Progenitor cell of endocrine pancreas (in vitro differentiated cells): Measurements from ENCODE around the gene ARRB1. TPM values are rescaled to one million over a fixed set of nuclear protein-coding genes. Genes with fewer than 3 reads are reported as not detected.

Experiments used
- DNase-seq: peaks from one replicate; pipeline ENCODE4 v3.0.0; 2021; ENCODE audit warnings: low spot score; ENCODE audit not compliant: unreplicated experiment
- H3K27ac Mint-ChIP-seq: 2 replicates; pipeline ENCODE4 v1.8.0; 2021; ENCODE audit warnings: mild to moderate bottlenecking, moderate library complexity, mixed read lengths
- H3K27me3 Mint-ChIP-seq: 2 replicates; pipeline ENCODE4 v1.8.0; 2021; ENCODE audit warnings: mixed read lengths
- H3K36me3 Mint-ChIP-seq: 2 replicates; pipeline ENCODE4 v1.8.0; 2022; ENCODE audit warnings: mixed read lengths; ENCODE audit not compliant: insufficient read depth
- H3K4me1 Mint-ChIP-seq: 2 replicates; pipeline ENCODE4 v1.8.0; 2021; ENCODE audit warnings: low read depth, mixed read lengths
- H3K4me3 Mint-ChIP-seq: 2 replicates; pipeline ENCODE4 v1.8.0; 2021; ENCODE audit warnings: low read depth, mild to moderate bottlenecking, moderate library complexity, mixed read lengths
- H3K9me3 Mint-ChIP-seq: 2 replicates; pipeline ENCODE4 v1.8.0; 2021; ENCODE audit warnings: low read depth, mixed read lengths
- long read RNA-seq: library from polyadenylated mRNA; unstranded; transcript quantifications from one replicate; pipeline ENCODE4 v2.0.0, GENCODE V29; 2020
- total RNA-seq: library from RNA; stranded (reverse); gene quantifications from 2 replicates; pipeline ENCODE4 v1.2.1, GENCODE V29; 2021
- TF ChIP-seq, protein P1 (sequence below): fragments of 200-600 bp; sonication (generic); IDR thresholded peaks from one replicate; pipeline ENCODE4 v1.5.0; 2021; ENCODE audit warnings: antibody characterized with exemption, mild to moderate bottlenecking; ENCODE audit not compliant: unreplicated experiment

ARRB1 gene
- total RNA-seq, result 32.5 and 36.0 TPM in 2 replicates
- long read RNA-seq, transcript ARRB1-202 (16 exons, 3,336 nt), result minor isoform, 6 of 22 reads
- long read RNA-seq, transcript ARRB1-201 (15 exons, 1,895 nt), result major isoform, 9 of 22 reads
- long read RNA-seq, partial matches to known transcripts, result 2 of 22 reads
- long read RNA-seq, other reads (novel, unspliced or antisense), result 4 of 22 reads

DNA sequence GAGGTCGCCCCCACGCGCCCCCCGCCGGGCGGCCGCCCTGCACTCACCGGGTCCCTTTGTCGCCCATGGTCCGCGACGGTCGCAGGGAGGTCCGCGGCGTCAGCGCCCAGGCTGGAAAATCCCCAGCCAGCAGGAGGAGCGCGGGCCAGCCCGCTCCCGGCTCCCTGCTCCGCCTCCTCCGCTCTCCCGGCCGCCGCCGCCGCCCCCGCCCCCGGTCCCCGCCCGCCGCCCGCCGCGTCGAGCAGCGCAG is at the start of gene ARRB1:
ARRB1 (minus strand) TSS at position 121 of the 250 bp plus-strand sequence; CDS start at position 67, 54 bp downstream.
- peak within 1 kb of the TSS; percentile 97 for H3K27ac Mint-ChIP-seq
- H3K36me3 Mint-ChIP-seq, result no peaks in the 10 kb centered on the region
- H3K9me3 Mint-ChIP-seq, result no peaks in the 10 kb centered on the region
- peaks cover 32% of the 10 kb centered on the region for H3K4me1 Mint-ChIP-seq
- peak within 1 kb of the TSS; percentile 83 for H3K4me3 Mint-ChIP-seq
- DNase-seq, result no peak
- H3K27me3 Mint-ChIP-seq, result peaks cover 5% of the 10 kb centered on the region
- TF ChIP-seq, protein P1, sequence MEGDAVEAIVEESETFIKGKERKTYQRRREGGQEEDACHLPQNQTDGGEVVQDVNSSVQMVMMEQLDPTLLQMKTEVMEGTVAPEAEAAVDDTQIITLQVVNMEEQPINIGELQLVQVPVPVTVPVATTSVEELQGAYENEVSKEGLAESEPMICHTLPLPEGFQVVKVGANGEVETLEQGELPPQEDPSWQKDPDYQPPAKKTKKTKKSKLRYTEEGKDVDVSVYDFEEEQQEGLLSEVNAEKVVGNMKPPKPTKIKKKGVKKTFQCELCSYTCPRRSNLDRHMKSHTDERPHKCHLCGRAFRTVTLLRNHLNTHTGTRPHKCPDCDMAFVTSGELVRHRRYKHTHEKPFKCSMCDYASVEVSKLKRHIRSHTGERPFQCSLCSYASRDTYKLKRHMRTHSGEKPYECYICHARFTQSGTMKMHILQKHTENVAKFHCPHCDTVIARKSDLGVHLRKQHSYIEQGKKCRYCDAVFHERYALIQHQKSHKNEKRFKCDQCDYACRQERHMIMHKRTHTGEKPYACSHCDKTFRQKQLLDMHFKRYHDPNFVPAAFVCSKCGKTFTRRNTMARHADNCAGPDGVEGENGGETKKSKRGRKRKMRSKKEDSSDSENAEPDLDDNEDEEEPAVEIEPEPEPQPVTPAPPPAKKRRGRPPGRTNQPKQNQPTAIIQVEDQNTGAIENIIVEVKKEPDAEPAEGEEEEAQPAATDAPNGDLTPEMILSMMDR, result no peak

DNA sequence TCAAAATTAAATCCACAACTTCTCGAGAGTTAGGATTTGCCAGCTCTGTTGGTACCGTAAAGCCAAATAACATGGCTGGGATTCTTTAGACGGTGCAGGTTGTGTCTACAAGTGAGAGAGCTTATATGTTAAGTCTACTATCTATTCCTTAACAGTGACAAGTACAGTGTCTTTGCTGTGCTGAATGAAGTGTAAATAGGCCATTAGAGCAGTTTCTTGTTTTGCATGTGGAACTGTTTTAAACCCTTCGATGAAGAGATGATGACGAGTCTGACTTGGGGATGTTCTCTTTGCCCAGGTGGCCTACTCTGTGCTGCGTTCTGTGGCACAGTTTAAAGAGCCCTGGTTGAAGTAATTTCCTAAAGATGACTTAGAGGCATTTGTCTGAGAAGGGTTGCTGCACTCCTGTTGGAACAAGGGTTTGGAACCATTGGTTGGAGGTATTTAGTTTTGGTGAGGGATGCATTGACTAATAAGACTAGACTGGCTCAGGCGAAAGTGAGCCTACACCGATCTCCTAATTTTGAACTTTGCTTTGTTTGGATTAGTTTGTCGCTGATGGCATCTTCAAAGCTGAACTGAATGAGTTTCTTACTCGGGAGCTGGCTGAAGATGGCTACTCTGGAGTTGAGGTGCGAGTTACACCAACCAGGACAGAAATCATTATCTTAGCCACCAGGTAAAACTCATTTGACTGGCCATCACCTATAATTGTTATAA is 48.8 kb upstream of the ARRB1 start:
- DNase-seq, result no peak
- Mint-ChIP-seq H3K27ac (peak overlapping the region; percentile 98), H3K4me1 (peaks cover 38% of the 10 kb centered on the region), H3K9me3 (no peaks in the 10 kb centered on the region), H3K36me3 (peaks cover 33% of the 10 kb centered on the region), H3K27me3 (peaks cover 4% of the 10 kb centered on the region), H3K4me3 (peak overlapping the region; percentile 92)
- TF ChIP-seq, protein P1, result no peak

DNA sequence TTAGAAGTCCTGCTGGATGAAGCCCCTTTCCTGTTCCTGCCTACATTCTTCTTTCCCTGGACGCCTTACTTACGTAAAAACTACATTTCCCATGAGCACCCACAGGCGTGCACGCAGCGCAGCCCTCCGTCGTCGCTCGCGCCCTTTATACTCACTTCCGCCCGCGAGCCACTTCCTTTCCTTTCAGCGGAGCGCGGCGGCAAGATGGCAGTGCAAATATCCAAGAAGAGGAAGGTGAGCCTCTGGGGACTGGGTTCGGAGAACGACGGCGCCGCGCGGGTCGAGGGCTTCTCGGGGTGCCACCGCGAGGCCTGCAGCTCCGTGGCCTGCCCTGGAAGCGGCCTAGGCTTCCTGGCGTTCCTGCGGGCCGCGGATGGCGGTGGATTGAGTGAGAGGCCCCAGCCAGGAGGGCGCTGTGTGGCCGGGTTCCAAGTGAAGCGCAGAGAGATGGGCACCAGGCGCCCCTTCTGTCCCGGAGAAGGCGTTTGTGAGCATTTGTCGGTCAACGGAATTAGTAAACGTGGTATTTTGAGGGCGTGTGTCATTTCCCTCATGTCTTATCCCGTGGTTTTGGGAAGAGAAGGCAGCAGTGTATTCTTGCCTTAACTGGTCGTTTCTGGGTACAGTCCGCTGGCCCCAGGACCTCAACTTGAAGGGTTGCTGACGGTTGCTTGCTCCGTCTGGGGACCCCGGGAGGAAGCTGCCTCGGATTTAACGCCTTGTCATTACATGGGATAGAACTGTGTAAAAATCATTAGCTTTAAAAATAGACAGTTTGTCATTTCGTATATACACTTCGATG is 48.1 kb upstream of the ARRB1 start, which contains the start of gene RPS3:
RPS3 (plus strand) TSS at position 175 of the 802 bp plus-strand sequence; CDS start at position 205, 30 bp downstream.
- Mint-ChIP-seq H3K4me1 (peaks cover 38% of the 10 kb centered on the region), H3K27ac (peak within 1 kb of the TSS; percentile 98), H3K27me3 (peaks cover 4% of the 10 kb centered on the region), H3K9me3 (no peaks in the 10 kb centered on the region), H3K4me3 (peak within 1 kb of the TSS; percentile 92), H3K36me3 (peaks cover 31% of the 10 kb centered on the region)
- peak; percentile 83 for DNase-seq
- TF ChIP-seq, protein P1, result peak; percentile 37

DNA sequence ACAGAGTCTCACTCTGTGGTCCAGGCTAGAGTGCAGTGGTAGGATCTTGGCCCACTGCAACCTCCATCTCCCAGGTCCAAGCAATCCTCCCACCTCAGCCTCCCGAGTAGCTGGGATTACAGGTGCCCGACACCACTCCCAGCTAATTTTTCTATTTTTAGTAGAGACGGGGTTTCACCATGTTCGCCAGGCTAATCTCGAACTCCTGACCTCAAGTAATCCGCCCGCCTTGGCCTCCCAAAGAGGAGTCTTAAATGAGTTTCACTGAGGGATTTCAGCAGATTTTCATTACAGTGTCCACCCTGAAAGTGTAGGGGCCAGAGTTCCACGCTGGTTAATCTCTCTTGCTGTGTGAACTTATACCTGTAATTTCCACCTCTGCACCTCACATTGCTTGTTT is 47.4 kb upstream of the ARRB1 start:
- H3K9me3 Mint-ChIP-seq, result no peaks in the 10 kb centered on the region
- peak overlapping the region; percentile 92 for H3K4me3 Mint-ChIP-seq
- peaks cover 25% of the 10 kb centered on the region for H3K36me3 Mint-ChIP-seq
- peak overlapping the region; percentile 98 for H3K27ac Mint-ChIP-seq
- no peak for DNase-seq
- H3K27me3 Mint-ChIP-seq, result peaks cover 4% of the 10 kb centered on the region
- H3K4me1 Mint-ChIP-seq, result peaks cover 38% of the 10 kb centered on the region
- TF ChIP-seq, protein P1, result no peak

DNA sequence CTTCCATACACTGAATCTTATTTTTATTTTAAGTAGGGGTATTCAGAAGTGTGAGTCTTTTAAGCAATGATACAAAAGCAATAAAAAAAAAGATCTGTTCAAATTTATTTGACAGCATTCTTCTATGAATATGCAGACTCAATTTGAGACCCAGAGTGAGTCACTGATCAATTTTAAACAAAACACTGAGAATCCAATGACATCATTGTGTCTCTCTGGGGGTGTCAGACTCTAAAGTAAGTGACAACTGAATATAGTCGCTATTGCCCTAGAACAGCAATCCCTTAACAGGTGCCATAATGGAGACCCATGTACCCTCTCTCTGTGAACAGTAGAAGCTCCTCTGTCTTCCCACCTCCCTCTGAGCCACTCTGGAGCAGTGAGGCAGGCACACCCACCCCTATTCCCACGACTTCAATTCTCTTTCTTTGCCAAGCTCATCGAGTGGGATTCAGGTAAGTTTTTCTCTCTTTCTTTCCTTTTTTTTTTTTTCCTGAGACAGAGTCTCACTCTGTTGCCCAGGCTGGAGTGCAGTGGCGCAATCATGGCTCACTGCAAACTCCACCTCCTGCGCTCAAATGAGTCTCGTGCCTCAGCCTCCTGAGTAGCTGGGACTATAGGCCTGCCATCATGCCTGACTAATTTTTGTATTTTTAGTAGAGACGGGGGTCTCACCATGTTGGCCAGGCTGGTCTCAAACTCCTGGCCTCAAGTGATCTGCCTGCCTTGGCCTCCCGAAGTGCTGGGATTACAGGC is 42.8 kb upstream of the ARRB1 start:
- Mint-ChIP-seq H3K27ac (peak overlapping the region; percentile 53), H3K36me3 (no peaks in the 10 kb centered on the region), H3K9me3 (no peaks in the 10 kb centered on the region), H3K4me1 (peaks cover 8% of the 10 kb centered on the region), H3K27me3 (peaks cover 7% of the 10 kb centered on the region), H3K4me3 (no peak overlapping the region)
- TF ChIP-seq, protein P1, result no peak
- no peak for DNase-seq
